HepG2 (cell line): ENCODE results near the gene GRK6. TPM values are rescaled to one million over a fixed set of nuclear protein-coding genes. Genes with fewer than 3 reads are reported as not detected.

Experiments
- ARID3A ChIP-seq: IDR thresholded peaks from 2 replicates; pipeline ENCODE4 v1.6.1; 2012; ENCODE audit warnings: low read depth, low read length, improper control_type of control experiment
- CEBPG ChIP-seq: IDR thresholded peaks from 2 replicates; pipeline ENCODE4 v1.6.1; 2016
- DMTF1 ChIP-seq: sonication (generic); formaldehyde crosslinking; IDR thresholded peaks from 2 replicates; pipeline ENCODE4 v1.4.0; 2020; ENCODE audit warnings: mild to moderate bottlenecking, missing genetic modification reagents
- E2F5 ChIP-seq: sonication (generic); formaldehyde crosslinking; conservative IDR thresholded peaks from 2 replicates; pipeline ENCODE4 v1.4.0; 2020; ENCODE audit warnings: missing genetic modification reagents
- ELK4 ChIP-seq: sonication (generic); formaldehyde crosslinking; IDR thresholded peaks from 2 replicates; pipeline ENCODE4 v1.9.0; 2021; ENCODE audit warnings: missing genetic modification reagents, borderline replicate concordance
- KDM5A ChIP-seq: fragments of 200-600 bp; sonication (generic); IDR thresholded peaks from 2 replicates; pipeline ENCODE4 v1.7.0; 2018; ENCODE audit warnings: antibody characterized with exemption, mild to moderate bottlenecking, low read length, borderline replicate concordance
- MIXL1 ChIP-seq: IDR thresholded peaks from 2 replicates; pipeline ENCODE4 v1.6.1; 2016
- RFX1 ChIP-seq: fragments of 450-650 bp; IDR thresholded peaks from 2 replicates; pipeline ENCODE4 v1.6.1; 2017
- TEAD2 ChIP-seq: sonication (generic); formaldehyde crosslinking; IDR thresholded peaks from 2 replicates; pipeline ENCODE4 v1.9.0; 2021; ENCODE audit warnings: missing genetic modification reagents
- THAP7 ChIP-seq: sonication (generic); formaldehyde crosslinking; IDR thresholded peaks from 2 replicates; pipeline ENCODE4 v1.8.1; 2023; ENCODE audit warnings: mild to moderate bottlenecking, missing genetic modification reagents
- U2AF2 ChIP-seq: fragments of 200-400 bp; formaldehyde crosslinking; IDR thresholded peaks from 2 replicates; pipeline ENCODE4 v1.6.1; 2017; ENCODE audit warnings: low read depth, mild to moderate bottlenecking, low read length
- ZNF143 ChIP-seq: sonication (generic); formaldehyde crosslinking; IDR thresholded peaks from 2 replicates; pipeline ENCODE4 v1.4.0; 2020; ENCODE audit warnings: missing genetic modification reagents
- ZNF232 ChIP-seq: sonication (generic); formaldehyde crosslinking; IDR thresholded peaks from 2 replicates; pipeline ENCODE4 v1.4.0; 2020; ENCODE audit warnings: missing genetic modification reagents, borderline replicate concordance
- ZNF383 ChIP-seq: sonication (generic); formaldehyde crosslinking; IDR thresholded peaks from 2 replicates; pipeline ENCODE4 v1.4.0; 2020; ENCODE audit warnings: missing genetic modification reagents, mild to moderate bottlenecking, borderline replicate concordance
- ZNF564 ChIP-seq: sonication (generic); formaldehyde crosslinking; IDR thresholded peaks from 2 replicates; pipeline ENCODE4 v1.8.1; 2023; ENCODE audit warnings: mild to moderate bottlenecking, missing genetic modification reagents
- ZNF580 ChIP-seq: IDR thresholded peaks from 2 replicates; pipeline ENCODE4 v1.6.1; 2016; ENCODE audit warnings: low read depth, borderline replicate concordance
- ZNF839 ChIP-seq: sonication (generic); formaldehyde crosslinking; IDR thresholded peaks from 2 replicates; pipeline ENCODE4 v1.4.0; 2020; ENCODE audit warnings: missing genetic modification reagents, mild to moderate bottlenecking, borderline replicate concordance
- ZSCAN22 ChIP-seq: sonication (generic); formaldehyde crosslinking; IDR thresholded peaks from 2 replicates; pipeline ENCODE4 v1.4.0; 2020; ENCODE audit warnings: mild to moderate bottlenecking, missing genetic modification reagents
- ZSCAN31 ChIP-seq: sonication (generic); formaldehyde crosslinking; IDR thresholded peaks from 2 replicates; pipeline ENCODE4 v1.5.0; 2020; ENCODE audit warnings: low read depth, mild to moderate bottlenecking, missing genetic modification reagents
- ZSCAN5A ChIP-seq: sonication (generic); formaldehyde crosslinking; IDR thresholded peaks from 2 replicates; pipeline ENCODE4 v1.8.0; 2022; ENCODE audit warnings: mild to moderate bottlenecking, missing genetic modification reagents, borderline replicate concordance
- polyA plus RNA-seq, 8 experiments: library from polyadenylated mRNA; depleted of rRNA in 3 of 8; stranded (reverse) in 7 of 8; unstranded in 1 of 8; fragments of >200 nt; fragmentation: Illumina TruSeq in 4 of 8; extraction: Trizol in 4 of 8; gene quantifications; 2 replicates each; pipeline versions ENCODE4 v1.2.1 to v1.2.3, GENCODE V29; 2011 to 2016; ENCODE audit warnings: low read depth in 4 of 8, missing spikeins in 1 of 8, mixed read lengths in 1 of 8; ENCODE audit not compliant: insufficient read depth in 1 of 8
- total RNA-seq, 5 experiments: library from RNA; depleted of rRNA; stranded (reverse); fragments of >200 nt; fragmentation: Illumina TruSeq; extraction: Trizol; gene quantifications; 2 replicates each; pipeline ENCODE4 v1.2.3, GENCODE V29; 2016; ENCODE audit warnings: low read depth in 1 of 5

GRK6 gene
- total and polyA plus RNA-seq, 2 of the 13 experiments (the other 11 are each of a cell fraction or from before 2014, with no cell fraction given): 13.2 to 19.9 TPM

- TF ChIP-seq KDM5A: no peak
- TF ChIP-seq E2F5 (CRISPR knock-in tag): no peak
- TF ChIP-seq ELK4 (CRISPR knock-in tag): no peak
- TF ChIP-seq DMTF1 (CRISPR knock-in tag): no peak
- no peak for TF ChIP-seq ARID3A
- peak; percentile 34; the same call in 1 of the 2 replicates for TF ChIP-seq CEBPG (CRISPR knock-in tag)
- TF ChIP-seq MIXL1 (CRISPR knock-in tag): no peak
- 0 out of 2 replicates have a peak, but pooled peaks have one; percentile 86 for TF ChIP-seq U2AF2
- TF ChIP-seq ZNF564 (CRISPR knock-in tag): no peak
- TF ChIP-seq ZSCAN22 (CRISPR knock-in tag): no peak
- TF ChIP-seq ZNF839: no peak
- no peak for TF ChIP-seq ZSCAN5A (CRISPR knock-in tag)
- TF ChIP-seq ZNF232: no peak
- TF ChIP-seq RFX1: peak; percentile 87
- no peak for TF ChIP-seq ZNF580 (CRISPR knock-in tag)
- no peak for TF ChIP-seq TEAD2 (CRISPR knock-in tag)
- no peak for TF ChIP-seq ZNF383 (CRISPR knock-in tag)
- no peak for TF ChIP-seq ZNF143 (CRISPR knock-in tag)
- no peak for TF ChIP-seq THAP7 (CRISPR knock-in tag)
- no peak for TF ChIP-seq ZSCAN31 (CRISPR knock-in tag)
Observed at GRCh38 chr5:177456976-177457851, 30.7 kb downstream of the GRK6 start (continued).
